ENCODE data around the gene BRD4.

BRD4 gene

DNA sequence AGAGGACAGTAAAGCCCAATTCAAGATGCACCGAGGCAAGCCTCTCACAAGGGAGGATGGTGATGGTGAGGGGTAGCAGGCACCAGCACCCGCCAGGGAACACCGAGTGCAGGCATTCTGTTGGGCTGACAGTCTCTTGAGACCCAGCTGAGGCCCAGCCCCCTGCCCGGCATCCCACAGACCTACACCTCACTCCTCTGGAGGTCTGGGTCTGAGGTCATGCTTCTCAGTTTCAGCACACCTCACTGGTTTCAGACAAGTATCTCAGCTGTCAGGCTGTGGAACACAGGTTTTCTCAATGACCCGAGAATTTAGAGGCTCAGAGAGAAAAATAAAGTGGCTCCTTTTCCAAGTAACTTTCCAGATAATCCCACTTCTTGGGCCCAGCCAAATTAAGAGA is 72.4 kb downstream of the BRD4 start:
- peaks cover 99% of the 10 kb centered on the region for H3K36me3 ChIP-seq (ENCODE audit: control insufficient read depth, low read length)
- H3F3A ChIP-seq (ENCODE audit: control insufficient read depth, insufficient read depth): no peaks in the 10 kb centered on the region
- TF ChIP-seq EZH2phosphoT487 (IDR thresholded peaks at IDR 0.05; ENCODE audit: borderline replicate concordance, low read length): no peak
- TF ChIP-seq, protein P1, sequence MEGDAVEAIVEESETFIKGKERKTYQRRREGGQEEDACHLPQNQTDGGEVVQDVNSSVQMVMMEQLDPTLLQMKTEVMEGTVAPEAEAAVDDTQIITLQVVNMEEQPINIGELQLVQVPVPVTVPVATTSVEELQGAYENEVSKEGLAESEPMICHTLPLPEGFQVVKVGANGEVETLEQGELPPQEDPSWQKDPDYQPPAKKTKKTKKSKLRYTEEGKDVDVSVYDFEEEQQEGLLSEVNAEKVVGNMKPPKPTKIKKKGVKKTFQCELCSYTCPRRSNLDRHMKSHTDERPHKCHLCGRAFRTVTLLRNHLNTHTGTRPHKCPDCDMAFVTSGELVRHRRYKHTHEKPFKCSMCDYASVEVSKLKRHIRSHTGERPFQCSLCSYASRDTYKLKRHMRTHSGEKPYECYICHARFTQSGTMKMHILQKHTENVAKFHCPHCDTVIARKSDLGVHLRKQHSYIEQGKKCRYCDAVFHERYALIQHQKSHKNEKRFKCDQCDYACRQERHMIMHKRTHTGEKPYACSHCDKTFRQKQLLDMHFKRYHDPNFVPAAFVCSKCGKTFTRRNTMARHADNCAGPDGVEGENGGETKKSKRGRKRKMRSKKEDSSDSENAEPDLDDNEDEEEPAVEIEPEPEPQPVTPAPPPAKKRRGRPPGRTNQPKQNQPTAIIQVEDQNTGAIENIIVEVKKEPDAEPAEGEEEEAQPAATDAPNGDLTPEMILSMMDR (IDR thresholded peaks at IDR 0.05; ENCODE audit: low read depth, low read length, poor library complexity, severe bottlenecking): no peak
- no peak overlapping the region for H3K4me3 ChIP-seq (ENCODE audit: low read length)
- H3K4me1 ChIP-seq (ENCODE audit: control insufficient read depth, low read length): no peaks in the 10 kb centered on the region
- no peak overlapping the region for H3K4me2 ChIP-seq (ENCODE audit: low read length)
- H3K27me3 ChIP-seq (ENCODE audit: control insufficient read depth, low read length): no peaks in the 10 kb centered on the region
- H3K79me2 ChIP-seq (ENCODE audit: control insufficient read depth, low read length): peaks cover 35% of the 10 kb centered on the region
- H3K27ac ChIP-seq (ENCODE audit: low read depth, low read length): no peak overlapping the region
- no peaks in the 10 kb centered on the region for H3K9me2 ChIP-seq (replicated peaks; ENCODE audit: control insufficient read depth, low read length)
- no peaks in the 10 kb centered on the region for H3K9me3 ChIP-seq (ENCODE audit: control insufficient read depth, insufficient read depth, low read length)
- H4K20me1 ChIP-seq (ENCODE audit: control insufficient read depth, insufficient read depth, low read depth, low read length): peaks cover 8% of the 10 kb centered on the region; the same call in 1 of the 2 replicates

DNA sequence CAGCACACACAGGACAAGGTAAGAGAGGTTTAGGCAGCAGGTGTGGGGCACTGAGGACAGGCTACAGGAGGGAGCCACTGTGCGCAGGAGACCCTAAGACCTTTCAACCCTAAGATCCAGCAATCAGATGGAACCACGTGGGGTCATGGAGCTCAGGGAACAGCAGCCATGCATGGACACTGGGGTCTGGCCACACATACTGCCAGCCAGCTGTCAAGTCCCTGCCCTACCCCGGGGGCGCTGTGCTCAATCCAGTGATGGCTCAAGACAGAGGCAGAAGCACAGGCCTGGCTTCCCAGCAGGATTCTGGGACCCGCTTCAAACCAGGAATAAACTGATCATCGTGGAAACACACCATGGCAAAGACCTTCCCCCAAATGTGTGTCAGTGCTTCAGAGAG is 74.6 kb downstream of the BRD4 start:
- no peak for TF ChIP-seq EZH2phosphoT487 (IDR thresholded peaks at IDR 0.05; ENCODE audit: borderline replicate concordance, low read length)
- TF ChIP-seq, protein P1 (IDR thresholded peaks at IDR 0.05; ENCODE audit: low read depth, low read length, poor library complexity, severe bottlenecking): no peak

DNA sequence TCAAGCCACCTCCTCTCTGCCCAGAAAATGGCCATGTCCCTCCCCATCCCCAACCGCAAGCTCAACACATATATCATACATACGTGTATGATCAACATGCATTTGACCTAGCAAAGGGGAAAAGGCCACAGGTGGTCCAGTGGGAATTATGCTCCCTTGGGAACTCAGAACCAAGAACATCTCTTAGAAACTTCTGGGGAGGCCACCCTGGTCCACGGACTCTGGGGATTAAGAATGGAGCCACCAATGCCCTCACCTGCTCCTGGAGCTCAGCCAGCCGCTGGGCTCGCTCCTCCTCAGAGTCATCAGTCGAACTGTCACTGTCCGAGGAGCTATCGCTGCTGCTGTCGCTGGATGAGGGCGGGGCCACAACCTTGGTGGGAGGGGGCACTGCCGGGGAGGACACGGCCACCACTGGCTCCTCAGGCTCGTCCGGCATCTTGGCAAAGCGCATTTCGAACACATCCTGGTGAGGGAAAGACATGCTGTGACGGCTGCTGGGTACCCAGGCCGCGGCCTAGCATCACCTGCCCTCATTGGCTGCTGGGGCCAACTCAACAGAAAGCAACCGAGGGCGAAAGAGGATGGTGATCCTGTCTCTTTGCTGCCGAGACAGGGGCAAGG is 75.5 kb downstream of the BRD4 start:
- Histone ChIP-seq H3F3A (ENCODE audit: control insufficient read depth, insufficient read depth) (no peaks in the 10 kb centered on the region), H3K9me2 (replicated peaks; ENCODE audit: control insufficient read depth, low read length) (no peaks in the 10 kb centered on the region), H3K4me1 (ENCODE audit: control insufficient read depth, low read length) (no peaks in the 10 kb centered on the region), H3K27ac (ENCODE audit: low read depth, low read length) (no peak overlapping the region), H3K36me3 (ENCODE audit: control insufficient read depth, low read length) (peaks cover 100% of the 10 kb centered on the region), H3K79me2 (ENCODE audit: control insufficient read depth, low read length) (peaks cover 18% of the 10 kb centered on the region), H3K4me2 (ENCODE audit: low read length) (no peak overlapping the region), H4K20me1 (ENCODE audit: control insufficient read depth, insufficient read depth, low read depth, low read length) (peaks cover 3% of the 10 kb centered on the region; the same call in 1 of the 2 replicates), H3K4me3 (ENCODE audit: low read length) (no peak overlapping the region), H3K27me3 (ENCODE audit: control insufficient read depth, low read length) (no peaks in the 10 kb centered on the region), H3K9me3 (ENCODE audit: control insufficient read depth, insufficient read depth, low read length) (no peaks in the 10 kb centered on the region)
- no peak for TF ChIP-seq EZH2phosphoT487 (IDR thresholded peaks at IDR 0.05; ENCODE audit: borderline replicate concordance, low read length)
- TF ChIP-seq, protein P1 (IDR thresholded peaks at IDR 0.05; ENCODE audit: low read depth, low read length, poor library complexity, severe bottlenecking): no peak

More for the DNA sequence above, 74.6 kb downstream of the BRD4 start:
- Histone ChIP-seq H3K4me2 (ENCODE audit: low read length) (no peak overlapping the region), H3K27ac (ENCODE audit: low read depth, low read length) (no peak overlapping the region), H4K20me1 (ENCODE audit: control insufficient read depth, insufficient read depth, low read depth, low read length) (peaks cover 3% of the 10 kb centered on the region; the same call in 1 of the 2 replicates), H3F3A (ENCODE audit: control insufficient read depth, insufficient read depth) (no peaks in the 10 kb centered on the region), H3K79me2 (ENCODE audit: control insufficient read depth, low read length) (peaks cover 16% of the 10 kb centered on the region), H3K4me1 (ENCODE audit: control insufficient read depth, low read length) (no peaks in the 10 kb centered on the region), H3K4me3 (ENCODE audit: low read length) (no peak overlapping the region), H3K36me3 (ENCODE audit: control insufficient read depth, low read length) (peaks cover 99% of the 10 kb centered on the region), H3K9me2 (replicated peaks; ENCODE audit: control insufficient read depth, low read length) (no peaks in the 10 kb centered on the region), H3K9me3 (ENCODE audit: control insufficient read depth, insufficient read depth, low read length) (no peaks in the 10 kb centered on the region), H3K27me3 (ENCODE audit: control insufficient read depth, low read length) (no peaks in the 10 kb centered on the region)

All from DOHH2 (cell line).